Left lung (tissue), 10 donors: Measurements from ENCODE around the gene CYB561. TPM values are rescaled to one million over a fixed set of nuclear protein-coding genes. Genes with fewer than 3 reads are reported as not detected.

Experiments used
- ATAC-seq: fragments of 200-7000 bp; cut with Tn5 transposase; one replicate; pipeline ENCODE4 v1.9.1; 2020; ENCODE audit warnings: moderate library complexity
- DNase-seq, 4 donors: peaks; one replicate each; pipeline ENCODE4 v3.0.0-alpha.2; 2013 to 2020
- H3K27ac ChIP-seq, 2 donors: fragments of 200-600 bp; sonication (generic) in 1 of 2; one replicate each; pipeline versions ENCODE4 v1.5.0 to v1.8.0; 2020 to 2021
- H3K27me3 ChIP-seq, 2 donors: fragments of 200-600 bp; sonication (generic) in 1 of 2; one replicate each; pipeline versions ENCODE4 v1.5.0 to v1.8.0; 2020 to 2021
- H3K36me3 ChIP-seq, 2 donors: fragments of 200-600 bp; sonication (generic) in 1 of 2; one replicate each; pipeline versions ENCODE4 v1.5.0 to v1.8.0; 2020 to 2021
- H3K4me1 ChIP-seq, 2 donors: fragments of 200-600 bp; one replicate each; pipeline ENCODE4 v1.8.0; 2021
- H3K4me3 ChIP-seq, 2 donors: fragments of 200-600 bp; sonication (generic) in 1 of 2; one replicate each; pipeline versions ENCODE4 v1.5.0 to v1.8.0; 2020 to 2021; ENCODE audit warnings: mild to moderate bottlenecking in 1 of 2
- H3K9me3 ChIP-seq, 2 donors: fragments of 200-600 bp; sonication (generic) in 1 of 2; one replicate each; pipeline versions ENCODE4 v1.5.0 to v1.8.0; 2020 to 2021
- CTCF ChIP-seq, 2 donors: fragments of 200-600 bp; sonication (generic) in 1 of 2; IDR thresholded peaks; one replicate each; pipeline versions ENCODE4 v1.5.0 to v1.8.0; 2021; ENCODE audit warnings: antibody characterized with exemption in 2 of 2
- intact Hi-C, 2 donors: fragments of 100-400 bp; cut with DNase I; formaldehyde crosslinking; loops; one replicate each; pipeline versions ENCODE4 v1.11.2 to v1.14.2; 2022
- polyA plus RNA-seq, 6 donors: library from polyadenylated mRNA; unstranded; fragments of 120-200 nt; gene quantifications; one replicate each; pipeline ENCODE4 v1.2.1, GENCODE V29; 2013; ENCODE audit not compliant: insufficient read length in 6 of 6
- total RNA-seq, 2 donors: library from RNA; stranded (reverse); fragmentation: NEBNext Ultra II Directional; extraction: Animal tissue kit (Norgen Biotek cat#: 25700); gene quantifications; one replicate each; pipeline ENCODE4 v1.2.1, GENCODE V29; 2021
- donor health status: DM: no; HTN: yes; CAD: no.
- donor health status: DM: no; HTN: no; CAD: no.

The CYB561 gene
- total and polyA plus RNA-seq, 8 donors, result 25.9 to 76.4 (median 33.4) TPM

- Histone ChIP-seq H3K4me3 (no peak overlapping the region), H3K9me3 (no peaks in the 10 kb centered on the region), H3K27me3 (peaks cover 2 to 15% of the 10 kb centered on the region in 2 donors), H3K36me3 (no peaks in the 10 kb centered on the region), H3K27ac (no peak overlapping the region), H3K4me1 (peaks cover 8 to 25% of the 10 kb centered on the region in 2 donors)
- intact Hi-C loops, result no loop called here
- TF ChIP-seq CTCF (IDR thresholded peaks at IDR 0.05), result no peak
- no peak for DNase-seq
- ATAC-seq, result no peak
Observed at GRCh38 chr17:63483038-63483437, 36.9 kb upstream of the CYB561 start.

GRCh38 chr17:63482509-63482908, 36.4 kb upstream of the CYB561 start:
- no peak for ATAC-seq
- H3K27me3 ChIP-seq, result peaks cover 5 to 20% of the 10 kb centered on the region in 2 donors
- peak overlapping the region in 1 of 2 donors; percentile 13 for H3K27ac ChIP-seq
- no peaks in the 10 kb centered on the region for H3K36me3 ChIP-seq
- intact Hi-C loops, result no loop called here
- no peak overlapping the region for H3K4me3 ChIP-seq
- no peaks in the 10 kb centered on the region for H3K9me3 ChIP-seq
- DNase-seq, result no peak
- H3K4me1 ChIP-seq, result peaks cover 13 to 30% of the 10 kb centered on the region in 2 donors
- TF ChIP-seq CTCF (IDR thresholded peaks at IDR 0.05), result no peak

- intact Hi-C loops, result no loop called here
- Histone ChIP-seq H3K27me3 (peaks cover 5 to 30% of the 10 kb centered on the region in 2 donors), H3K4me3 (no peak overlapping the region), H3K4me1 (peaks cover 15 to 40% of the 10 kb centered on the region in 2 donors), H3K36me3 (no peaks in the 10 kb centered on the region), H3K9me3 (no peaks in the 10 kb centered on the region), H3K27ac (peak overlapping the region in 1 of 2 donors; percentile 53)
- DNase-seq (no peak), ATAC-seq (no peak)
- TF ChIP-seq CTCF (IDR thresholded peaks at IDR 0.05), result no peak
Observed at GRCh38 chr17:63481488-63481870, 35.4 kb upstream of the CYB561 start.

- Histone ChIP-seq H3K36me3 (no peaks in the 10 kb centered on the region), H3K9me3 (no peaks in the 10 kb centered on the region), H3K27ac (peak overlapping the region in 1 of 2 donors; percentile 53), H3K4me3 (no peak overlapping the region), H3K27me3 (peaks cover 5 to 35% of the 10 kb centered on the region in 2 donors), H3K4me1 (peaks cover 15 to 46% of the 10 kb centered on the region in 2 donors)
- TF ChIP-seq CTCF (IDR thresholded peaks at IDR 0.05), result no peak
- DNase-seq, result peak in 1 of 4 donors; percentile 45
- intact Hi-C loops, result no loop called here
- ATAC-seq, result no peak
Observed at GRCh38 chr17:63480826-63481487, 34.9 kb upstream of the CYB561 start.

- intact Hi-C loops, result no loop called here
- H3K4me1 ChIP-seq, result peaks cover 15 to 52% of the 10 kb centered on the region in 2 donors
- no peak overlapping the region for H3K4me3 ChIP-seq
- ATAC-seq (no peak), DNase-seq (peak in 1 of 4 donors; percentile 51)
- peak overlapping the region in 1 of 2 donors; percentile 53 for H3K27ac ChIP-seq
- H3K9me3 ChIP-seq, result no peaks in the 10 kb centered on the region
- H3K27me3 ChIP-seq, result peaks cover 5 to 42% of the 10 kb centered on the region in 2 donors
- TF ChIP-seq CTCF (IDR thresholded peaks at IDR 0.05), result no peak
- no peaks in the 10 kb centered on the region for H3K36me3 ChIP-seq
Observed at GRCh38 chr17:63480192-63480784, 34.2 kb upstream of the CYB561 start.
